Smooth muscle cell (in vitro differentiated cells): ENCODE data around the gene YBX2. TPM values are rescaled to one million over a fixed set of nuclear protein-coding genes. Genes with fewer than 3 reads are reported as not detected.

Experiments
- DNase-seq: peaks from one replicate; lab custom pipeline; 2025; ENCODE audit not compliant: unreplicated experiment; lab: John Stamatoyannopoulos, UW
- H2AFZ ChIP-seq: fragments of 200-600 bp; sonication (generic); 2 replicates; pipeline ENCODE4 v1.6.0; 2016; ENCODE audit warnings: antibody characterized with exemption, low read depth, mild to moderate bottlenecking
- H3F3A ChIP-seq: fragments of 200-600 bp; sonication (generic); 2 replicates; pipeline ENCODE4 v1.6.0; 2017; ENCODE audit warnings: antibody characterized with exemption, low read depth
- H3K27ac ChIP-seq: fragments of 200-600 bp; sonication (generic); 2 replicates; pipeline ENCODE4 v1.5.1; 2016; ENCODE audit warnings: low read depth, mild to moderate bottlenecking
- H3K27me3 ChIP-seq: fragments of 200-600 bp; sonication (generic); 2 replicates; pipeline ENCODE4 v1.6.1; 2016; ENCODE audit warnings: low read depth, mild to moderate bottlenecking
- H3K36me3 ChIP-seq: fragments of 200-600 bp; sonication (generic); 2 replicates; pipeline ENCODE4 v1.5.1; 2016; ENCODE audit warnings: low read depth
- H3K4me1 ChIP-seq: fragments of 200-600 bp; sonication (generic); 2 replicates; pipeline ENCODE4 v1.5.1; 2016; ENCODE audit warnings: low read depth
- H3K4me2 ChIP-seq: fragments of 200-600 bp; sonication (generic); 2 replicates; pipeline ENCODE4 v1.6.0; 2016; ENCODE audit warnings: mild to moderate bottlenecking
- H3K4me3 ChIP-seq: fragments of 200-600 bp; sonication (generic); 2 replicates; pipeline ENCODE4 v1.5.1; 2016; ENCODE audit warnings: mild to moderate bottlenecking
- H3K79me2 ChIP-seq: fragments of 200-600 bp; sonication (generic); 2 replicates; pipeline ENCODE4 v1.6.0; 2016; ENCODE audit warnings: low read depth, mild to moderate bottlenecking
- H3K9ac ChIP-seq: fragments of 200-600 bp; sonication (generic); 2 replicates; pipeline ENCODE4 v1.6.0; 2016; ENCODE audit warnings: low read depth
- H3K9me3 ChIP-seq: fragments of 200-600 bp; sonication (generic); replicated peaks from 2 replicates; pipeline ENCODE4 v1.5.1; 2016; ENCODE audit warnings: low read depth
- H4K20me1 ChIP-seq: fragments of 200-600 bp; sonication (generic); 2 replicates; pipeline ENCODE4 v1.6.0; 2016; ENCODE audit warnings: low read depth
- WGBS: methylation state at CpG from one replicate; pipeline ENCODE4 v1.1.7; 2016; ENCODE audit warnings: low lambda C conversion rate; 5-methylcytosine and 5-hydroxymethylcytosine counted together
- polyA plus RNA-seq: library from polyadenylated mRNA; unstranded; fragments of >200 nt; fragmentation: Nextera tagmentation; extraction: Ambion mirVana; gene quantifications from 2 replicates; pipeline ENCODE4 v1.2.1, GENCODE V29; 2016
- total RNA-seq: library from RNA; depleted of rRNA; stranded (reverse); fragments of >200 nt; gene quantifications from 2 replicates; pipeline ENCODE4 v1.2.3, GENCODE V29; 2014
- TF ChIP-seq, protein P1 (sequence below): fragments of 200-600 bp; sonication (generic); IDR thresholded peaks from 2 replicates; pipeline ENCODE4 v1.5.1; 2017; ENCODE audit warnings: borderline replicate concordance, mild to moderate bottlenecking, antibody characterized with exemption; ENCODE audit not compliant: insufficient read depth, poor library complexity, severe bottlenecking

YBX2 gene
- total and polyA plus RNA-seq, 2 experiments from 2014 or later, result 0.09 to 1.1 TPM

DNA sequence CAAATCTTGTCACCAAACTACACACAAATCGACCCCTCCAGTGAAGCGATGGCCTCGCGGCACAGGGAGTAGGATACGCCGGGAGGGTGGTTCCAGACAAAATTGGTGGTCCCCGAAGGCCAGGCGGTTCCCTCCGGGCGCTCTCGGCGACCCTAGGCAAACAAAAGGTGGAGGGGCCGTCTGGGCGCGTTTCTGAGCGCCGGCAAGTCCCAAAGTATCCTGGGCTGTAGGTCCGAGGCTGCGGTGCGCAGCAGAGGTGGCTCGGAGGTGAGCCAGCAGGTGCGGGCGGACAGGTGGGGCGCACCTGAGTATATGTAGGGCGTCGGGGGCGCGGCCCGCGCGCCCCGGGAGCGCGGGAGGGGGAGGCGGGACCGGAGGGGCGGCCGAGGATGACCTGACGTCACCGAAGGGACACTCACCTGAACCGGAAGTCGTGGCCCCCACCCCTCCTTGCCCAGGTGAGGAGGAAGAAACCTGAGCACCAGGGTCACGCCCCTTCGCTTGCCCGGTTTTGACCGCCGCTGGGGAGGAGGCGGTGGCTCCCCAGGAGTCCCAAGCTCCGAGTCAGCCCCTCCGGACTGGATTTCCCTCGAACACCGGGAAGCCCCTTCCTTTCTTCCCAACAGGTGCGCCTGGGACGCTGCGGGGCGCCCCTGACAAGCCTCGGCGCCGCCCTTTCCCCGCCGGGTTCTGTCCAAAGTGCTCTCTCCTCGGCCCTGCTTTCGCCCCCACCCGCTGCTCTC lies 32.1 kb downstream of the YBX2 start, which contains the start of gene CLDN7:
TSS of gene CLDN7 (minus strand) at position 287 of the 743 bp plus-strand sequence. CDS start 435 bp downstream, outside the sequence.
- no peak for DNase-seq
- H3K9ac ChIP-seq, result peak within 1 kb of the TSS; percentile 54
- H3K27ac ChIP-seq, result peak within 1 kb of the TSS; percentile 63

DNA sequence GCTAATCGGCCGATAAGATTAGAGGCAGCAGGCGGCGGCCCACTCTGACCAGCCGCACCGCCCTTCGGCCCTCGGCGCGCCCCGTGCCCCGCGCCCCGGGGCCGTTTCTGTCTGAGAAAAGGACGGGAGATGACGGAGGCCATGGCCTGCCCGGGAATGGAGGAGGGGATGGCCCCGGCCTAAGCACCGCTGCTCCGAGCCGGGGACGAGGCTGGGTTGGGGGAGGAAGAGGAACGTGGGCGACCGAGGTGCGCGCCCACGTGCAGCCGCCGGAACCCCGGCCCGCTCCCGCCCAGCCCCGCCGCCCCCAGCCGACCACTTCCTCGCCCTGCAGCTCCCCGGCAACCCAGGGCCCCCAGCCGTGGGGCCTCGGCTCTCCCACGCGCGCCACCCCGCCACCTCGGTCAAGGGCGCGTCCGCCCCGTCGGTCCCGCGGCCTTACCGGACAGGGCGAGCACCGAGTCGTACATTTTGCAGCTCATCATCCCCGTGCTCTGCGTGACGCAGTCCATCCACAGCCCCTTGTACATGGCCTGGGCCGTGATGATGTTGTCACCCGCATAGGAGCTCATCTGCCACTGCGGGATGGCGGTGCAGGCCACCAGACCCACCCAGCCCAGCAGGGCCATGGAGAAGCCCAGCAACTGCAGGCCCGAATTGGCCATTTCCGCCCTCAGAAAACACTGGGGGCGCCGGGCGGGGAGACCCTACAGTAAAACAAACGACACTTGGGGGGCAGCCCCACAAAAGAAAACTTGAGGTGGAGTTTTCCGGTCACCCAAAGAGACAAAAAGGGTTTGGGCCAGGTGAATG lies 32.9 kb downstream of the YBX2 start:
- Histone ChIP-seq H3K9ac (peak overlapping the region; percentile 54), H3K4me1 (peaks cover 5% of the 10 kb centered on the region), H3K4me3 (peak overlapping the region; percentile 59), H3K27me3 (peaks cover 31% of the 10 kb centered on the region), H3K4me2 (peak overlapping the region; percentile 87), H2AFZ (no peak overlapping the region), H3K36me3 (no peaks in the 10 kb centered on the region), H3K27ac (peak overlapping the region; percentile 63), H4K20me1 (no peaks in the 10 kb centered on the region), H3K79me2 (no peaks in the 10 kb centered on the region), H3K9me3 (no peaks in the 10 kb centered on the region), H3F3A (peaks cover 15% of the 10 kb centered on the region)
- DNase-seq, result no peak
- TF ChIP-seq, protein P1, sequence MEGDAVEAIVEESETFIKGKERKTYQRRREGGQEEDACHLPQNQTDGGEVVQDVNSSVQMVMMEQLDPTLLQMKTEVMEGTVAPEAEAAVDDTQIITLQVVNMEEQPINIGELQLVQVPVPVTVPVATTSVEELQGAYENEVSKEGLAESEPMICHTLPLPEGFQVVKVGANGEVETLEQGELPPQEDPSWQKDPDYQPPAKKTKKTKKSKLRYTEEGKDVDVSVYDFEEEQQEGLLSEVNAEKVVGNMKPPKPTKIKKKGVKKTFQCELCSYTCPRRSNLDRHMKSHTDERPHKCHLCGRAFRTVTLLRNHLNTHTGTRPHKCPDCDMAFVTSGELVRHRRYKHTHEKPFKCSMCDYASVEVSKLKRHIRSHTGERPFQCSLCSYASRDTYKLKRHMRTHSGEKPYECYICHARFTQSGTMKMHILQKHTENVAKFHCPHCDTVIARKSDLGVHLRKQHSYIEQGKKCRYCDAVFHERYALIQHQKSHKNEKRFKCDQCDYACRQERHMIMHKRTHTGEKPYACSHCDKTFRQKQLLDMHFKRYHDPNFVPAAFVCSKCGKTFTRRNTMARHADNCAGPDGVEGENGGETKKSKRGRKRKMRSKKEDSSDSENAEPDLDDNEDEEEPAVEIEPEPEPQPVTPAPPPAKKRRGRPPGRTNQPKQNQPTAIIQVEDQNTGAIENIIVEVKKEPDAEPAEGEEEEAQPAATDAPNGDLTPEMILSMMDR, result no peak
- WGBS, result 4% methylated on average over 55 of the region's 71 CpGs

More for the DNA sequence above, 32.1 kb downstream of the YBX2 start, which contains the start of gene CLDN7:
- Histone ChIP-seq H3K4me1 (peaks cover 5% of the 10 kb centered on the region), H3K4me2 (peak within 1 kb of the TSS; percentile 87), H3K79me2 (no peaks in the 10 kb centered on the region), H3K4me3 (peak within 1 kb of the TSS; percentile 59), H3K27me3 (peaks cover 31% of the 10 kb centered on the region), H3F3A (peaks cover 15% of the 10 kb centered on the region), H3K36me3 (no peaks in the 10 kb centered on the region), H3K9me3 (no peaks in the 10 kb centered on the region), H2AFZ (no peak within 1 kb of the TSS), H4K20me1 (no peaks in the 10 kb centered on the region)
- TF ChIP-seq, protein P1, result no peak
- WGBS, result 6% methylated on average over 42 of the region's 64 CpGs

DNA sequence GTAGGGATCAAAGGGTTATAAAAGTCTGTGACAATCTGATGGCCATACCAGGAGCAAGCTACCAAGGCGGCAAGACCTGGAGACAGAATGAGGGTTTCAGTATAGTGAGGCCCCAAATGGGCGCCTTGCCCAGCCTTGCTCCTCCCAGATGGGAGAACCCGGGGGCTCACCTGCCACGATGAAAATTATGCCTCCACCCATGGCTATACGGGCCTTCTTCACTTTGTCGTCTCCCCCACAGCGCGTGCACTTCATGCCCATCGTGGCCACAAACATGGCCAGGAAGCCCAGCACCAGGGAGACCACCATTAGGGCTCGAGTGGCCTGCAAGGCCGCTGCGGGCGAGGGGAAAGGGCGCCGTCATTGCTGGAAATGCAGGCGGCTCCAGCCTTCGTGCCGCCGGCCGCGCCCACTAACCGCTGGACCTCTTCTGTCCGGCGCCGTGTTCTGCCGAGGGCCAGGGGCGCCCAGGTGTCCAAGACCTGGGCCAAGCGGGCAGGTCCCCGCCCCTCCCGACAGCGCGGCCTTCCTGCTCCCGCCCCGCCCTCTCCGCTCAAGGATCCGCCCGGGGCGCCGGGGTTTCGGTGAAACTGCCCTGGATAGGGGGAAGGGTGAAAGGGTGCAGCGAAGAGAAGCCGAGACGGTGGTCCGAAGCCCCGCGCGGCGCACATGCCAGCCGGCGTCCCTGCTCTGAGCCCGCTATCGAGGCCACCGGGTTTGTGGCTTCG lies 33.6 kb downstream of the YBX2 start:
- Histone ChIP-seq H3K9me3 (no peaks in the 10 kb centered on the region), H3K27me3 (peaks cover 31% of the 10 kb centered on the region), H3K4me2 (peak overlapping the region; percentile 87), H3K27ac (peak overlapping the region; percentile 63), H2AFZ (no peak overlapping the region), H3K36me3 (no peaks in the 10 kb centered on the region), H3F3A (peaks cover 15% of the 10 kb centered on the region), H3K9ac (peak overlapping the region; percentile 54), H3K79me2 (no peaks in the 10 kb centered on the region), H3K4me1 (peaks cover 5% of the 10 kb centered on the region), H3K4me3 (peak overlapping the region; percentile 59), H4K20me1 (no peaks in the 10 kb centered on the region)
- DNase-seq, result no peak
- TF ChIP-seq, protein P1, result no peak
- WGBS, result 9% methylated on average over 41 of the region's 54 CpGs
